Muscle of leg (tissue), 11 donors: Measurements from ENCODE around the gene TACC2. TPM values are rescaled to one million over a fixed set of nuclear protein-coding genes. Genes with fewer than 3 reads are reported as not detected.

Experiments
- DNase-seq: peaks from one replicate; pipeline ENCODE4 v3.0.0; 2013
- H3K27ac ChIP-seq: one replicate; pipeline ENCODE4 v1.5.1; 2013; ENCODE audit warnings: mild to moderate bottlenecking, low read length, control low read depth
- H3K27me3 ChIP-seq: one replicate; pipeline ENCODE4 v1.6.1; 2013; ENCODE audit warnings: low read length; ENCODE audit not compliant: control insufficient read depth, insufficient read depth
- H3K36me3 ChIP-seq: one replicate; pipeline ENCODE4 v1.6.1; 2013; ENCODE audit warnings: low read length; ENCODE audit not compliant: control insufficient read depth, insufficient read depth
- H3K4me1 ChIP-seq: one replicate; pipeline ENCODE4 v1.6.1; 2013; ENCODE audit warnings: low read length; ENCODE audit not compliant: control insufficient read depth, insufficient read depth
- H3K4me3 ChIP-seq: one replicate; pipeline ENCODE4 v1.5.1; 2013; ENCODE audit warnings: low read length, control low read depth
- H3K9me3 ChIP-seq: replicated peaks from 2 replicates; pipeline ENCODE4 v1.6.1; 2013; ENCODE audit warnings: low read depth, low read length; ENCODE audit not compliant: control insufficient read depth
- WGBS: methylation state at CpG from one replicate; pipeline ENCODE4 v1.1.5; 2013; ENCODE audit warnings: missing lambda C conversion rate; ENCODE audit not compliant: insufficient coverage; 5-methylcytosine and 5-hydroxymethylcytosine counted together
- polyA plus RNA-seq, 8 donors: library from polyadenylated mRNA; unstranded; fragments of 120-200 nt; gene quantifications; one replicate each; pipeline versions ENCODE4 v1.2.1 to v1.2.3, GENCODE V29; 2013; ENCODE audit warnings: inconsistent platforms in 1 of 8, low replicate concordance in 1 of 8; ENCODE audit not compliant: insufficient read length in 8 of 8, insufficient read depth in 1 of 8
- total RNA-seq: library from RNA; stranded (reverse); fragments of 120-200 nt; gene quantifications from one replicate; pipeline ENCODE4 v1.2.4, GENCODE V29; 2013

Gene TACC2
- total and polyA plus RNA-seq, 9 donors: 53.6 to 132 (median 104) TPM

DNA sequence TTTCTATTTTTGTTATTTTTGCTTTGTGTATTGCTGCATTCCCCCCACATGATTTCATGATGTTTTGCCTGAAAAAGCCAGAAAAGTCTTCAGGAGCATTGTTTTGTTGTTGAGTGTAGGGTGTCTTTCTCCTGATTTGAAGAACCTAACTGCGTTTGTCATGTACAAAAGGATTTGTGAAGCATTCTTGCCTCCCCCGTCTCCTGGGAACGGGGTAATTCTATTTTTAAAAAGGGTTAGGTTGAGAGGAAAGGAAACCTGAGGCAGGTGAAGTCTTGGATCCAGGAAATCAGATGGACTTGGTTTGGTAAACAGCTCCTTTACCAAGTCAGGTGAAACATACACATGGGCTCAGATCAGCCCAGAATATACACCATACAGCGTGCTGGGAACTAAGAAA is 256.2 kb downstream of the TACC2 start:
- peaks cover 19% of the 10 kb centered on the region for H3K4me1 ChIP-seq
- no peak overlapping the region for H3K4me3 ChIP-seq
- DNase-seq: no peak
- H3K27ac ChIP-seq: no peak overlapping the region
- H3K27me3 ChIP-seq: no peaks in the 10 kb centered on the region
- H3K36me3 ChIP-seq: peaks cover 82% of the 10 kb centered on the region
- 100% methylated on average over 1 of the region's 4 CpGs for WGBS
- no peaks in the 10 kb centered on the region for H3K9me3 ChIP-seq

DNA sequence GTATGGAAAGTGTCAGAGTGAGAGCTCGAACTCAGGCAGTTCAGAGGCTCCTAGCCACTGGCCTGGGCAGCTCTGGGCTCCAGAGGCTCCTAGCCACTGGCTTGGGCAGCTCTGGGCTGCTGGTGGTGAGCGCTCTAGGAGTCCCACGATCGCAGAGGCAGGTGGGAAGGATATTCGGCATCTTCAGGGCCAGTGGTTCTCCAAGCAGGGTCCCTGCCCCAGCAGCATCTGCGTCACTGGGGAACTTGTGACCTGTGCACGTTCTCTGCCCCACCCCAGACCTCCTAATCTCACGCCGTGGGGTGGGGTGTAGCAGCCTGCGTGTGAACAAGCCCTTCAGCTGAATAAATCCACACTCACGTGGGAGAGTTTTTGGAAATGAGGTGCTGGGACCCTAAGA is 256.9 kb downstream of the TACC2 start:
- H3K27ac ChIP-seq: no peak overlapping the region
- H3K27me3 ChIP-seq: no peaks in the 10 kb centered on the region
- H3K9me3 ChIP-seq: no peaks in the 10 kb centered on the region
- peaks cover 20% of the 10 kb centered on the region for H3K4me1 ChIP-seq
- no peak overlapping the region for H3K4me3 ChIP-seq
- WGBS: 97% methylated on average over 6 of the region's 11 CpGs
- DNase-seq: no peak
- peaks cover 77% of the 10 kb centered on the region for H3K36me3 ChIP-seq

DNA sequence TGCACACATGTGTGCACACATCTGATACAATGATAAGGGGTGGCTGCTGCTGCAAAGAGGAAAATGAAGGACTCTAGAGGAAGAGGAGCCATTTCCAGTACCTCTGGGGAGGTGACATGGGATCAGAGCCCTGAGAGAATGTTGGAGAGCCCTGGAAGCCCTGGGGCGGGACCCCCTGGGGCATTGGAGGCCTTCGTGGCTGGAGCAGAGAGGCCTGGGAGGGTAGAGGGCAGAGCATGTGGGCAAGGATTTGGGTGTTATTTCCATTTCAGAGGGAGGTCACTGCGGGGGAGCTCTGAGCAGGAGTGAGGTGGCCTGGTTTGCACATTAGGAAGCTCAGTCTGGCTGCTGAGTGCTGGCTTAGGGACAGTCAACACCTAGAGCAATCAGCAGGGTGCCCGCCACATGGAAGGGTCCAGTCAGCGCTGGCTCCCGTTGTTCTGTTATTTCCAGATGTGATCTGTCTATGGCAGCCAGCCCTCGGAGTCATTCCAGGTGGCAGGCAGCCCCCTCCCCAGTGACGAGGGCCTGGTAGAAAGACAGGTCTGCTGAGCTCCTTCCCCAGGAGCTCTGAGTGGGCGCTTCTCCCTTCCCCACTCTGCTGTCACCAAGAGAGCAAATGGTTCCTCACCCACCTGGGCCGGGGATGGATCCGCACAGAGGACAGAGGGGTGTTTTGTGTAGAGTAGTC is 258.0 kb downstream of the TACC2 start:
- H3K4me1 ChIP-seq: peaks cover 20% of the 10 kb centered on the region
- peaks cover 74% of the 10 kb centered on the region for H3K36me3 ChIP-seq
- WGBS: 71% methylated on average over 8 of the region's 11 CpGs
- no peaks in the 10 kb centered on the region for H3K27me3 ChIP-seq
- no peak overlapping the region for H3K4me3 ChIP-seq
- DNase-seq: no peak
- no peak overlapping the region for H3K27ac ChIP-seq
- no peaks in the 10 kb centered on the region for H3K9me3 ChIP-seq

DNA sequence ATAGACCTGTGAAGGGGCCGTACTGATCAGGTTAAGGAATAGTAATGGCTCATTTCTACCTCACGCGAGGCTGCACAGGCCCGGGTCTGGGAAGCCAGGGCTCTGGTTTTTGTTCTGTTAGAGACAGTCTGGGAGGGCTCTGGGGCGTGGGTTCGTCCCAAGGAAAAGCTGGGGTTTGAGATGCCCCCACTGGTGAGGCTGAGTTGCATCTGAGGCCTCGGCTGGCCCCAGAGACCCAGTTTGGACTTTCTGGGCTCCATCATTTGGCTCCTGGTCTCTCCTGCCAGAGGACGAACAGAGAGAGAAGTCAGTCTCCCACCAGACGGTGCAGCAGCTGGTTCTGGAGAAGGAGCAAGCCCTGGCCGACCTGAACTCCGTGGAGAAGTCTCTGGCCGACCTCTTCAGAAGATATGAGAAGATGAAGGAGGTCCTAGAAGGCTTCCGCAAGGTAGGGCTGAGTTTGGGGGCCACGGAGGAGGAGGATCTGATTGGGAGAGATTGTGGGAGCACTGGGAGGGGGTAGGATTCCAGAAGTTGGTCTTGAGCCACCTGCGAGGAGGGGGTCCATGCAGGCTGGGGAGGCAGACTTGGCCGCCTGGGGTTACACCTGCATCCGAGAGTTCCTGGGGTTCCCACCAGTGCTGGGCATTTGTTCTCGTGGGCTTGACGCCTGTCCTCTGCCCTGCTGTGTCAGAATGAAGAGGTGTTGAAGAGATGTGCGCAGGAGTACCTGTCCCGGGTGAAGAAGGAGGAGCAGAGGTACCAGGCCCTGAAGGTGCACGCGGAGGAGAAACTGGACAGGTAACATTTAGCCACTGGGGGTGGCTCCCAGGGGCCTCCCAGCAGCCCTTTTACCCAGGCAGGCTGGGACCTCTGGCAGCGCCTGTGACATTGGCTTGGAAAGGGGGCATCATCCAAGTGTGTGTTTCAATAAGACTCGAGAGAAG is 259.7 kb downstream of the TACC2 start:
- peaks cover 77% of the 10 kb centered on the region for H3K36me3 ChIP-seq
- 95% methylated on average over 21 of the region's 25 CpGs for WGBS
- no peak overlapping the region for H3K27ac ChIP-seq
- no peaks in the 10 kb centered on the region for H3K27me3 ChIP-seq
- H3K4me3 ChIP-seq: no peak overlapping the region
- no peaks in the 10 kb centered on the region for H3K9me3 ChIP-seq
- no peak for DNase-seq
- H3K4me1 ChIP-seq: peaks cover 18% of the 10 kb centered on the region

DNA sequence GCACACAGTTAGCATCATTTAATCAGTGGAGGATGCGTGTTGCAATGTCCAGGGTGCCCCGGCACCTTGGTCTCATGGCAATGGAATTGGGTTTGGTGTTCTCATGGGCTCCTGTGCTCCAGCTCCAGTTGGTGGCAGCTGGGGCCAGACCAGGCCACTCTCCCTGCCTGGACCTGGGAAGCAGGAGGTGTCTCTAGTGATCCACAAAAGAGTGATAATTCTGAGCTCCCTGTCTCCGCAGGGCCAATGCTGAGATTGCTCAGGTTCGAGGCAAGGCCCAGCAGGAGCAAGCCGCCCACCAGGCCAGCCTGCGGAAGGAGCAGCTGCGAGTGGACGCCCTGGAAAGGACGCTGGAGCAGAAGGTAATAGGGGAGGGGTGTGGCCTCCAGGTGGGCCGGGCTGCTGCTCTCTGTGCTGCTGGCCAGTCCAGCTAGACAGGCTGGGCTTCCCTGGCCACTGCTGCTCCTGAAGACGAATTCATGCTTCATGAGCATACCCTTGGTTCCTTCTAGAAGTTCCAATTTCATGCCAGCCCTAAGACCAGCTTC is 260.4 kb downstream of the TACC2 start:
- no peaks in the 10 kb centered on the region for H3K27me3 ChIP-seq
- no peaks in the 10 kb centered on the region for H3K9me3 ChIP-seq
- peaks cover 74% of the 10 kb centered on the region for H3K36me3 ChIP-seq
- no peak for DNase-seq
- H3K4me1 ChIP-seq: peaks cover 14% of the 10 kb centered on the region
- 82% methylated on average over 9 of the region's 11 CpGs for WGBS
- H3K27ac ChIP-seq: no peak overlapping the region
- H3K4me3 ChIP-seq: no peak overlapping the region

DNA sequence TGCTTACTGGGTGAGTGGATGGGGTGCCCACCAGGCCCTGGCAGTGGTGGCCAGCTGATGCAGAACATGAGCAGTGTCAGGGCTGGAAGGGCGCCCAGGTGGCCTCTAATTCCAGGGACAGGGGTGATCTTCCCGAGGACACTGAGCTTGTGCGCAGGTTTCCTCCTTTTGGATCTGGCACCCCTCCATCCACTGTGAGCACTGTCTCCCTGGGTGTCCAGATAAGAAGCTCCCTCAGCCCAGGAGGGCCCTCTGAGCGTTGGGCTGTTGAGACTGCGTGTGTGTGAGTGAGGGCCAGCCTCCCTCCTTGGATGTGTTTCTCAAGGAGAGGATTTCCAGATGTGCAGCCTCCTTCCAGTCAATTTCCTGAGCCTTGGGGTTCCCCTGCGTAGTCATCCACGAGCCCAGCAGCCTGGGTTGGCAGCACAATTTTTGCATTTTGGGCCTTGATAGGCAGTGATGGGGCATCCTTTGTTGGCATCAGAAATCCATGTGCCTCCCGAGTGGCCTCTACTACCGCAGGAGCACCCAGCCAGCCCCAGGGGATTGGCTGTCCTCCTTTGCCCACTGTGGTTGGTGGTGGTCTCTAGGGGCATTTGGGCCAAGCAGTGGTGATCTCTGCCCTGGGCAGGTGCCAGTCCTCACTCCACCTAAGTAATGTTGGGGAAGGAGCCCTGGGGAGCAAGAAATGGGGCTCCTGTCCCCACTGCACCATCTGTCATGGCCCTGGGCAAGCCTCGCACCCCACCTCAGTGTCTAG is 261.2 kb downstream of the TACC2 start:
- no peak overlapping the region for H3K27ac ChIP-seq
- H3K9me3 ChIP-seq: no peaks in the 10 kb centered on the region
- H3K4me1 ChIP-seq: peaks cover 10% of the 10 kb centered on the region
- 47% methylated on average over 6 of the region's 10 CpGs for WGBS
- DNase-seq: peak; percentile 66
- H3K4me3 ChIP-seq: no peak overlapping the region
- no peaks in the 10 kb centered on the region for H3K27me3 ChIP-seq
- peaks cover 73% of the 10 kb centered on the region for H3K36me3 ChIP-seq

DNA sequence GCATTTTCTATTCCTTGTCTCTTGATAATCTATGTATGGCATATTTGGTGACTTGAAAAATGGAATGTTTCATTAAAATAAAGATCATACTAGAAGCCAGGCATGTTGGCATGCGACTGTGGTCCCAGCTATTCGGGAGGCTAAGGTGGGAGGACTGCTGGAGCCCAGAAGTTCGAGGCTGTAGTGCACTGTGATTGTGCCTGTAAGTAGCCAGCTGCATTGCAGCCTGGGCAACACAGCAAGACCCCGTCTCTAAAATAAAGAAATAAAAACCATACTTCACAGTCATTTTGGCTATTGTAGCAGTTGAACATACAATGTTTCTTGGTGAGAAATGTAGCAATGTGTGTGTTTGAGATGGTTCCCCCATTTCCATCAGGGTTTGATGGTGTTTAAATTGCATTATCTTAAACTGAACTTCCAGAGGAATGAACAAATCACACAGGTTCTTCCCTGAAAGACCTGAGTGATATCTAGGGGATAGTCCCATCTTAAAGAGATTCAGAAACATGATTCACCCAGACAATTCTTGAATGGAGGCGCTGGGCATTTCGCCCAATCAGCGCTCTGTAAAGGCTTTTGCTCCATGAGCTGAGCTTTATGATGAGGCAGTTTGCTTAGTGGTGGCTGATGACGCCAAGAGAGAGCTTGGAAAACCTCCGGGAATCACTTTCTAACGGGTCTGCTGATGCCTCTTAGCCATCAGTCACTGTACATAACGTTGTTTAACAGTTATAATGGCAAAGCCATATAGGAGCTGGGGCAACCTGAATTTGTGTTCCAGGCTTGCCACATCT is 262.7 kb downstream of the TACC2 start:
- peaks cover 71% of the 10 kb centered on the region for H3K36me3 ChIP-seq
- H3K4me1 ChIP-seq: peaks cover 8% of the 10 kb centered on the region
- 80% methylated on average over 4 of the region's 11 CpGs for WGBS
- H3K27ac ChIP-seq: no peak overlapping the region
- no peak for DNase-seq
- no peak overlapping the region for H3K4me3 ChIP-seq
- no peaks in the 10 kb centered on the region for H3K27me3 ChIP-seq
- H3K9me3 ChIP-seq: no peaks in the 10 kb centered on the region

DNA sequence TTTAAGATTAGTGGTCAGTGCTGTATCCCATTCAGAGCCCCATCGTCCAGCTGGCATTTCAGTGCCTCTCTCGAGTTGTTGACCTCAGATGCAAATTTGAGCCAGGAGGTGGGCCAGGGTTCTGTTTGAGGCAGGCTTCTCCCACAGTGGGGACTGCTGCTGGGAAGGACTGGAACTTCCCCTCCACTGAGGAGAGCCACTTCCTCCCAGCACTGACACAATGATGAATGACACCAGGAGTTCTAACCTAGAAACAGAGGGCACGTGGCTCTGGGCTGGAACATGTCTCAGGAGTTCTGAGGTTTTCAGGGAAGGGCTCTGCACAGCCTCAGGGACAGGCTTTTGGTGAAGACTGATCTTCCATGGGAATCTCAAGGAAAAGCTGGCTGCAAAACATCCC is 263.8 kb downstream of the TACC2 start:
- WGBS: 20% methylated on average over 1 of the region's 3 CpGs
- Histone ChIP-seq H3K9me3 (no peaks in the 10 kb centered on the region), H3K4me1 (peaks cover 6% of the 10 kb centered on the region), H3K27ac (no peak overlapping the region), H3K36me3 (peaks cover 68% of the 10 kb centered on the region), H3K4me3 (no peak overlapping the region), H3K27me3 (no peaks in the 10 kb centered on the region)
- DNase-seq: no peak

DNA sequence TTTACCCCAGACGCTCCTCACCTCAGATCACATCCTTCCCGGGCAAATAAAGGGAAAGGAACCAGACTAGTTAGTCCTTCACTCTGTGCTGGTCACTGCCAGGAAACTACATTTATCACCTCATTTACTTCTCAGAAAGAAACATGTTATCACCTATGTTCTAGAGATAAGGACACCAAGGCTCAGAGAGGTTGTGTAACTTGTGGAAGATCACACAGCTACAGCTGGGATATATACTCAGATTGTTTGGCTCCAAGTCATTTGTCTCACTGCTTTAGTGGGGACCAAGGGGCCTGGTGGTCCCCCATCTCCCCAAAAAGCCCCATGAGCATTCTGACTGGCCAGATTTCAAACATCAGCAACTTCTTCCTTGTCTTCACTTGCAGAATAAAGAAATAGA is 264.6 kb downstream of the TACC2 start:
- Histone ChIP-seq H3K4me1 (peaks cover 11% of the 10 kb centered on the region), H3K9me3 (no peaks in the 10 kb centered on the region), H3K36me3 (peaks cover 63% of the 10 kb centered on the region), H3K4me3 (no peak overlapping the region), H3K27me3 (no peaks in the 10 kb centered on the region), H3K27ac (no peak overlapping the region)
- DNase-seq: no peak
- WGBS: 88% methylated on average over 1 of the region's 2 CpGs
